ENCODE results near the gene ATP5MC3.

The ATP5MC3 gene

GRCh38 chr2:175220075-175220474 is 38.6 kb upstream of the ATP5MC3 start:
- H3K36me3 ChIP-seq (ENCODE audit: control insufficient read depth, low read length), result no peaks in the 10 kb centered on the region
- TF ChIP-seq EZH2phosphoT487 (IDR thresholded peaks at IDR 0.05; ENCODE audit: borderline replicate concordance, low read length) (no peak), CTCF (IDR thresholded peaks at IDR 0.05; ENCODE audit: low read depth, low read length, poor library complexity, severe bottlenecking) (no peak)
- no peak overlapping the region for H3K4me2 ChIP-seq (ENCODE audit: low read length)
- no peak overlapping the region for H3K4me3 ChIP-seq (ENCODE audit: low read length)
- no peaks in the 10 kb centered on the region for H3K9me2 ChIP-seq (replicated peaks; ENCODE audit: control insufficient read depth, low read length)
- H3K27me3 ChIP-seq (ENCODE audit: control insufficient read depth, low read length), result peaks cover under 1% of the 10 kb centered on the region; the same call in 1 of the 2 replicates
- H3F3A ChIP-seq (ENCODE audit: control insufficient read depth, insufficient read depth), result no peaks in the 10 kb centered on the region
- H4K20me1 ChIP-seq (ENCODE audit: control insufficient read depth, insufficient read depth, low read depth, low read length), result no peaks in the 10 kb centered on the region
- no peaks in the 10 kb centered on the region for H3K79me2 ChIP-seq (ENCODE audit: control insufficient read depth, low read length)
- H3K4me1 ChIP-seq (ENCODE audit: control insufficient read depth, low read length), result no peaks in the 10 kb centered on the region
- no peaks in the 10 kb centered on the region for H3K9me3 ChIP-seq (ENCODE audit: control insufficient read depth, insufficient read depth, low read length)
- no peak overlapping the region for H3K27ac ChIP-seq (ENCODE audit: low read depth, low read length)

GRCh38 chr2:175218551-175218950 is 37.0 kb upstream of the ATP5MC3 start:
- Histone ChIP-seq H3K4me2 (ENCODE audit: low read length) (no peak overlapping the region), H3K27me3 (ENCODE audit: control insufficient read depth, low read length) (no peaks in the 10 kb centered on the region), H3K27ac (ENCODE audit: low read depth, low read length) (no peak overlapping the region), H3K36me3 (ENCODE audit: control insufficient read depth, low read length) (no peaks in the 10 kb centered on the region), H3K4me3 (ENCODE audit: low read length) (no peak overlapping the region), H3K9me3 (ENCODE audit: control insufficient read depth, insufficient read depth, low read length) (no peaks in the 10 kb centered on the region), H4K20me1 (ENCODE audit: control insufficient read depth, insufficient read depth, low read depth, low read length) (no peaks in the 10 kb centered on the region), H3K4me1 (ENCODE audit: control insufficient read depth, low read length) (no peaks in the 10 kb centered on the region), H3F3A (ENCODE audit: control insufficient read depth, insufficient read depth) (no peaks in the 10 kb centered on the region), H3K79me2 (ENCODE audit: control insufficient read depth, low read length) (no peaks in the 10 kb centered on the region), H3K9me2 (replicated peaks; ENCODE audit: control insufficient read depth, low read length) (no peaks in the 10 kb centered on the region)
- TF ChIP-seq EZH2phosphoT487 (IDR thresholded peaks at IDR 0.05; ENCODE audit: borderline replicate concordance, low read length) (no peak), CTCF (IDR thresholded peaks at IDR 0.05; ENCODE audit: low read depth, low read length, poor library complexity, severe bottlenecking) (no peak)

DNA sequence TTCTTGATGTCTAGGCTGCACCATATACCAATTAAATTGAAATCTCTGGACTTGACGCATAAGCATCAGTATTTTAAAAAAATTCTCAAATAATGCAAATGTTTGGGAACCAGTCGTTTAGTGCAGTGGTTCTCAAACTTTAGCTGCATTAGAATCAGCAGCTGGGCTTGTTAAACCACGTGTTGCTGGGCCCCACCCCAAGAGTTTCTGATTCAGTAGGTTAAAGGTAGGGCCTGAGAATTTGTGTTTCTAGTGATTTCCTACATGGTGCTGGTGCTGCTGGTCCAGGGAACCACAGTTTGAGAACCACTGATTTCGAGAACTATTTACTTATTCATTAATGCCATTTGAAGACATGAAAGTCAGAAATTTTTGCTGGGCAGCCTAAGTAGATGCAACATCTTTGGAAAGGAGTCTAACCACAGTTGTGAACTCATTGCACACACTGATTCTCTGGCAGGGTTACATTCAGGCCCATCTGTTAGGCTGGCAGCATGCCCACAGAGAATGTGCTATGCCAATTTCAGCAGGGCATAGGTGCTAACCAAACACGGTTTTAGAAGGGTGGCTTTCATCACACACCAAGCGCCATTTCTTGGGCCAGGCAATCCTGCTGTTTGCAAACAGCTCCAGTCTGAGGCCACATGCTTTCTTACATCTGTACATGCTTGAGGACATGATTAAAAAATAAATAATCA is 26.4 kb upstream of the ATP5MC3 start:
- no peaks in the 10 kb centered on the region for H3K9me2 ChIP-seq (replicated peaks; ENCODE audit: control insufficient read depth, low read length)
- H3K79me2 ChIP-seq (ENCODE audit: control insufficient read depth, low read length), result no peaks in the 10 kb centered on the region
- H3K4me3 ChIP-seq (ENCODE audit: low read length), result no peak overlapping the region
- H3K4me2 ChIP-seq (ENCODE audit: low read length), result no peak overlapping the region
- no peaks in the 10 kb centered on the region for H3K4me1 ChIP-seq (ENCODE audit: control insufficient read depth, low read length)
- H3K36me3 ChIP-seq (ENCODE audit: control insufficient read depth, low read length), result no peaks in the 10 kb centered on the region
- TF ChIP-seq CTCF (IDR thresholded peaks at IDR 0.05; ENCODE audit: low read depth, low read length, poor library complexity, severe bottlenecking) (no peak), EZH2phosphoT487 (IDR thresholded peaks at IDR 0.05; ENCODE audit: borderline replicate concordance, low read length) (no peak)
- H4K20me1 ChIP-seq (ENCODE audit: control insufficient read depth, insufficient read depth, low read depth, low read length), result no peaks in the 10 kb centered on the region
- no peaks in the 10 kb centered on the region for H3F3A ChIP-seq (ENCODE audit: control insufficient read depth, insufficient read depth)
- no peak overlapping the region for H3K27ac ChIP-seq (ENCODE audit: low read depth, low read length)
- no peaks in the 10 kb centered on the region for H3K9me3 ChIP-seq (ENCODE audit: control insufficient read depth, insufficient read depth, low read length)
- peaks cover 10% of the 10 kb centered on the region; the same call in 1 of the 2 replicates for H3K27me3 ChIP-seq (ENCODE audit: control insufficient read depth, low read length)

Data from DOHH2 (cell line).